ENCODE data around the gene PPM1L.

The PPM1L gene

DNA sequence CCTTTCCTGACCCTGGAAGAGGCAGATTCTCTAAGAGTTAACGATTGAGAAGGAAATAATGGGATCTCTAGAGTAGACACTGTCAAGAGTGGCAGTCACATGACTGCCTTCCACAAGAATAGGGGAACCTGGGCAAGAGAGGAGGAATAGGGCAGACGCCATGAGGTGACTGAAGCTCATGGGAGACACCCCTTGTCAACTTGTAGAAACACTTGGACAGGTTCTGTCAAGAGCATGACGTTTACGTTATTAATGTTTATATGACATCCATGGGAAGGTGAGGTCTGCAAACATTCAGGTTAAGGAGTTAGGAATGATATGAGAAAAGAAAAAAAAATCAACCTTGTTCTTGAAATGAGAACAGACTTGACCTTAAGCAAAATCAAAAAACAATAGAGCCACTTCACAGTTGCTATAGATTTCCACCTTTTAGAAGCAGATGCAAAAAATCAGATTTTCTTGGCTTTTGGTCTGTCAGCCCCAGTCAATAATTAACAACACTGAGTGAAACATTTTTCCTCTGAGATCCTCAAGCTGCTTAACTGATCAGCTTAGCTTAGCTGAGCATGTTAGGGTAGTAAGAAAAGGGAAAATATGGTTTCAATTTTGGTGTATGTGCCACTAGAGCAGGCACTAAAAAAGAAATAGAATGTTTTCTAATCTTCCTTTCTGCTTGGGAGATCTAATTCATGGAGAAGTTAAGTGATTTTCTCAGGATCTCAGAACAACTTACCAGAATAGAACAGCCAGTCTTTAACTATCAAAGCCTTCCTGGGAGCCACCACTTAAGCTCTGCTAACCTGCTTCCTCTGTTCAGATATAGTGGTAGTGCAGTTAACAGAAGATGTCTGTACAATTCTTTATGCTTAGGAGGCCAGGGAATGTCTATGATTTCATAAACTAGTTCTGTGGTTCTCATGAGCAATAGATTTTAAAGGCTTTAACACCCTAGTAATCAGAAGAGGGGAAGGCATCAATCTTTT lies 232.2 kb downstream of the PPM1L start:
- no peak overlapping the region for H2AFZ ChIP-seq (ENCODE audit: low read length)
- no peaks in the 10 kb centered on the region for H3K27me3 ChIP-seq (ENCODE audit: insufficient read depth, low read length)
- H3K27ac ChIP-seq (ENCODE audit: low read depth, low read length, poor library complexity, severe bottlenecking): no peak overlapping the region
- H3K36me3 ChIP-seq (ENCODE audit: insufficient read depth, low read length): no peaks in the 10 kb centered on the region
- no peaks in the 10 kb centered on the region for H3K9me2 ChIP-seq (ENCODE audit: low read depth, low read length)
- H3K4me2 ChIP-seq (ENCODE audit: low read length): no peak overlapping the region
- H3K79me2 ChIP-seq (ENCODE audit: insufficient read depth, low read length): no peaks in the 10 kb centered on the region
- H3F3A ChIP-seq (ENCODE audit: insufficient read depth, low read length): no peaks in the 10 kb centered on the region
- no peaks in the 10 kb centered on the region; the same call in 1 of the 2 replicates for H4K20me1 ChIP-seq (ENCODE audit: insufficient read depth, low read length)
- H3K4me1 ChIP-seq (ENCODE audit: insufficient read depth, low read length, severe bottlenecking): no peaks in the 10 kb centered on the region
- no peak overlapping the region for H3K4me3 ChIP-seq (ENCODE audit: low read depth, low read length, poor library complexity, severe bottlenecking)
- no peaks in the 10 kb centered on the region for H3K9me3 ChIP-seq (ENCODE audit: low read length)
- TF ChIP-seq EZH2 (IDR thresholded peaks at IDR 0.05; ENCODE audit: borderline replicate concordance, low read length): no peak
- TF ChIP-seq, protein P1, sequence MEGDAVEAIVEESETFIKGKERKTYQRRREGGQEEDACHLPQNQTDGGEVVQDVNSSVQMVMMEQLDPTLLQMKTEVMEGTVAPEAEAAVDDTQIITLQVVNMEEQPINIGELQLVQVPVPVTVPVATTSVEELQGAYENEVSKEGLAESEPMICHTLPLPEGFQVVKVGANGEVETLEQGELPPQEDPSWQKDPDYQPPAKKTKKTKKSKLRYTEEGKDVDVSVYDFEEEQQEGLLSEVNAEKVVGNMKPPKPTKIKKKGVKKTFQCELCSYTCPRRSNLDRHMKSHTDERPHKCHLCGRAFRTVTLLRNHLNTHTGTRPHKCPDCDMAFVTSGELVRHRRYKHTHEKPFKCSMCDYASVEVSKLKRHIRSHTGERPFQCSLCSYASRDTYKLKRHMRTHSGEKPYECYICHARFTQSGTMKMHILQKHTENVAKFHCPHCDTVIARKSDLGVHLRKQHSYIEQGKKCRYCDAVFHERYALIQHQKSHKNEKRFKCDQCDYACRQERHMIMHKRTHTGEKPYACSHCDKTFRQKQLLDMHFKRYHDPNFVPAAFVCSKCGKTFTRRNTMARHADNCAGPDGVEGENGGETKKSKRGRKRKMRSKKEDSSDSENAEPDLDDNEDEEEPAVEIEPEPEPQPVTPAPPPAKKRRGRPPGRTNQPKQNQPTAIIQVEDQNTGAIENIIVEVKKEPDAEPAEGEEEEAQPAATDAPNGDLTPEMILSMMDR (IDR thresholded peaks at IDR 0.05; ENCODE audit: low read length): no peak
- H3K9ac ChIP-seq (ENCODE audit: low read length): no peak overlapping the region

DNA sequence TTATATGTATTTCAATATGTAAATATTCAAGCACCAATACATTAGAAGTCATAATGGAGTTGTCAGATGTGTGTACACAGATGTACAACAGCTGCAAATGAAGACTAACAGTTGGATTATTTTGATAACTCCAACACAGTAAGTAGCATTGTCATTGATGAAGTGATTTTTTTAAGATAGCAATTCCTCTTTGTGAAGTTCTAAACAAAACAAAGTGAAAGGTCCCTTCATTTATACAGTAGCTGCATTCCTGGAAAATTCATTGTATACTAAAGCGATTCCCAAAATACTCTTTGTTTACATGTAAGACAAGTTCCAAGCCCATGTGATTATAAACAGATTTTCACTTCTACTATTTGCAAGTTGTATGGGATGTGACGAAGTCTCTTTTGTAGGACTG lies 234.4 kb downstream of the PPM1L start:
- Histone ChIP-seq H3K27ac (ENCODE audit: low read depth, low read length, poor library complexity, severe bottlenecking) (no peak overlapping the region), H3K9me3 (ENCODE audit: low read length) (no peaks in the 10 kb centered on the region), H3K4me2 (ENCODE audit: low read length) (no peak overlapping the region), H4K20me1 (ENCODE audit: insufficient read depth, low read length) (no peaks in the 10 kb centered on the region; the same call in 1 of the 2 replicates), H3K9me2 (ENCODE audit: low read depth, low read length) (no peaks in the 10 kb centered on the region), H3K4me1 (ENCODE audit: insufficient read depth, low read length, severe bottlenecking) (no peaks in the 10 kb centered on the region), H3K36me3 (ENCODE audit: insufficient read depth, low read length) (no peaks in the 10 kb centered on the region), H2AFZ (ENCODE audit: low read length) (no peak overlapping the region), H3K4me3 (ENCODE audit: low read depth, low read length, poor library complexity, severe bottlenecking) (no peak overlapping the region), H3K9ac (ENCODE audit: low read length) (no peak overlapping the region), H3K27me3 (ENCODE audit: insufficient read depth, low read length) (no peaks in the 10 kb centered on the region), H3K79me2 (ENCODE audit: insufficient read depth, low read length) (no peaks in the 10 kb centered on the region), H3F3A (ENCODE audit: insufficient read depth, low read length) (no peaks in the 10 kb centered on the region)
- TF ChIP-seq EZH2 (IDR thresholded peaks at IDR 0.05; ENCODE audit: borderline replicate concordance, low read length): no peak
- TF ChIP-seq, protein P1 (IDR thresholded peaks at IDR 0.05; ENCODE audit: low read length): no peak

DNA sequence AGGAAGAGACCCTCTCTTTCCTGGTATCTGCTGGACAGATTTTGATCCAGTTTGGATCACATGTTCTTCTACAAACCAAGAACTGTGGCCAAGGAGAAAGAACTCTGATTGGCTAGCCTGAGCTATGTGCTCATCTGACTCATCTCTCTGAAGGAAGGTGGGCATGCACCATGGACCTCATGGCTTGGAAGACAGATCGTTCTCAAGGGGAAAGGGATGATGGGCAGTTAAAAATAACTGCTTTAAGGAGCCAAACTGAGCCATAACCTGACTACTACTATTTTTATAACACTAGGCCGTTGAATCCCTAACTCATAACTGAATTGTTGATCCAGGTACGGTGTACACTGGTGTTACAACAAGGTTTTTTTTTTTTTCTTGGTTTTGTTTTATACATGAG lies 236.7 kb downstream of the PPM1L start:
- H3K79me2 ChIP-seq (ENCODE audit: insufficient read depth, low read length): no peaks in the 10 kb centered on the region
- H3K4me3 ChIP-seq (ENCODE audit: low read depth, low read length, poor library complexity, severe bottlenecking): no peak overlapping the region
- no peaks in the 10 kb centered on the region for H3K9me2 ChIP-seq (ENCODE audit: low read depth, low read length)
- TF ChIP-seq, protein P1 (IDR thresholded peaks at IDR 0.05; ENCODE audit: low read length): no peak
- TF ChIP-seq EZH2 (IDR thresholded peaks at IDR 0.05; ENCODE audit: borderline replicate concordance, low read length): no peak
- H3K36me3 ChIP-seq (ENCODE audit: insufficient read depth, low read length): no peaks in the 10 kb centered on the region
- H4K20me1 ChIP-seq (ENCODE audit: insufficient read depth, low read length): no peaks in the 10 kb centered on the region
- H3K27me3 ChIP-seq (ENCODE audit: insufficient read depth, low read length): no peaks in the 10 kb centered on the region
- no peaks in the 10 kb centered on the region for H3K9me3 ChIP-seq (ENCODE audit: low read length)
- H3K4me2 ChIP-seq (ENCODE audit: low read length): no peak overlapping the region
- no peak overlapping the region for H2AFZ ChIP-seq (ENCODE audit: low read length)
- H3K9ac ChIP-seq (ENCODE audit: low read length): no peak overlapping the region
- H3F3A ChIP-seq (ENCODE audit: insufficient read depth, low read length): no peaks in the 10 kb centered on the region
- no peak overlapping the region for H3K27ac ChIP-seq (ENCODE audit: low read depth, low read length, poor library complexity, severe bottlenecking)
- no peaks in the 10 kb centered on the region for H3K4me1 ChIP-seq (ENCODE audit: insufficient read depth, low read length, severe bottlenecking)
